Measurements from ENCODE around the gene SFTPB. TPM values are rescaled to one million over a fixed set of nuclear protein-coding genes. Genes with fewer than 3 reads are reported as not detected.
"Not testable (repeated sequence)": the region's sequence is repeated elsewhere in the genome, so short reads cannot be mapped to it uniquely, and the experiment has no call there.

Gene SFTPB
- total RNA-seq, 1 donor: not detected

DNA sequence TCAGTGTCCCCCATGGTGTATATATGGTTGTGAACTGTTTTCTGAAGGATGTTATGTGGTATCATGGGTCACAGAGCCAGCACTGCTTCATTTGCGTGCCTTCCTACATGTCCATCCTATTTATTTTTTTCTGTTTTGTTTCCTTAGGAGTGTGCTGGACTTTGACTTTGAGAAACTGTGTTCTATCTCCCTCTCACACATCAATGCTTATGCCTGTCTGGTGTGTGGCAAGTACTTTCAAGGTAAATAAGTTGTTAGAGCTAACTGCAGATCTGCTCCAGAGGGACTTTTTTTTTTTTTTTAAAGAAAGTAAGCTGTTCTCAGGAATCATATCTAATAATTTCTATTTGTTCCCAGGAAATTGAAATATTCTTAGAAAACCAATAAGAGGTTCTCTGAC, 46.7 kb downstream of the SFTPB start:
- Histone ChIP-seq H3K4me1 (ENCODE audit: insufficient read depth, low read length) (peaks cover 14% of the 10 kb centered on the region), H3K4me3 (ENCODE audit: insufficient read depth, low read length) (no peak overlapping the region), H4K20me1 (ENCODE audit: insufficient read depth, low read length) (peaks cover 10% of the 10 kb centered on the region), H3K4me2 (ENCODE audit: insufficient read depth, low read length) (no peak overlapping the region), H3K27ac (ENCODE audit: low read depth, low read length) (no peak overlapping the region), H2AFZ (ENCODE audit: low read length) (no peak overlapping the region), H3K79me2 (ENCODE audit: insufficient read depth, low read length) (peaks cover 51% of the 10 kb centered on the region), H3K36me3 (ENCODE audit: insufficient read depth, low read length) (peaks cover 67% of the 10 kb centered on the region), H3K27me3 (ENCODE audit: insufficient read depth, low read length) (no peaks in the 10 kb centered on the region), H3K9me3 (ENCODE audit: low read depth, low read length) (no peaks in the 10 kb centered on the region)
- DNase-seq (ENCODE audit: insufficient read length, low spot score, missing footprints): no peak
- TF ChIP-seq, protein P1, sequence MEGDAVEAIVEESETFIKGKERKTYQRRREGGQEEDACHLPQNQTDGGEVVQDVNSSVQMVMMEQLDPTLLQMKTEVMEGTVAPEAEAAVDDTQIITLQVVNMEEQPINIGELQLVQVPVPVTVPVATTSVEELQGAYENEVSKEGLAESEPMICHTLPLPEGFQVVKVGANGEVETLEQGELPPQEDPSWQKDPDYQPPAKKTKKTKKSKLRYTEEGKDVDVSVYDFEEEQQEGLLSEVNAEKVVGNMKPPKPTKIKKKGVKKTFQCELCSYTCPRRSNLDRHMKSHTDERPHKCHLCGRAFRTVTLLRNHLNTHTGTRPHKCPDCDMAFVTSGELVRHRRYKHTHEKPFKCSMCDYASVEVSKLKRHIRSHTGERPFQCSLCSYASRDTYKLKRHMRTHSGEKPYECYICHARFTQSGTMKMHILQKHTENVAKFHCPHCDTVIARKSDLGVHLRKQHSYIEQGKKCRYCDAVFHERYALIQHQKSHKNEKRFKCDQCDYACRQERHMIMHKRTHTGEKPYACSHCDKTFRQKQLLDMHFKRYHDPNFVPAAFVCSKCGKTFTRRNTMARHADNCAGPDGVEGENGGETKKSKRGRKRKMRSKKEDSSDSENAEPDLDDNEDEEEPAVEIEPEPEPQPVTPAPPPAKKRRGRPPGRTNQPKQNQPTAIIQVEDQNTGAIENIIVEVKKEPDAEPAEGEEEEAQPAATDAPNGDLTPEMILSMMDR (IDR thresholded peaks at IDR 0.05; ENCODE audit: extremely low read depth, low read depth, low read length): no peak

DNA sequence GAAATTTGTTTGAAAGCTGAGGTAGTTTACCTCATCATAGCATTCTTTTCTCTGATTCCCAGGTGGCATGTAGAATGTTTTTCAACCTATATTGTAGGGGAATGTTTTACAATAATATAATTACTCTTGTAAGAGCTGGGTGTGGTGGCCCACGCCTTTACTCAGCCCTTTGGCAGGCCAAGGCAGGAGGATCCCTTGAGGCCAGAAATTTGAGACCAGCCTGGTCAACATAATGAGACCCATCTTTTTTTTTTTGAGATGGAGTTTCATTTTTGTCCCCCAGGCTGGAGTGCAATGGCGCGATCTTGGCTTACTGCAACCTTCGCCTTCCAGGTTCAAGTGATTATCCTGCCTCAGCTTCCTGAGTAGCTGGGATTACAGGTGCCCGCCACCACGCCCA, 48.4 kb downstream of the SFTPB start:
- Histone ChIP-seq H2AFZ (ENCODE audit: low read length) (no peak overlapping the region), H3K36me3 (ENCODE audit: insufficient read depth, low read length) (peaks cover 51% of the 10 kb centered on the region), H3K4me2 (ENCODE audit: insufficient read depth, low read length) (no peak overlapping the region), H3K4me3 (ENCODE audit: insufficient read depth, low read length) (no peak overlapping the region), H3K9me3 (ENCODE audit: low read depth, low read length) (no peaks in the 10 kb centered on the region), H3K79me2 (ENCODE audit: insufficient read depth, low read length) (peaks cover 54% of the 10 kb centered on the region), H3K4me1 (ENCODE audit: insufficient read depth, low read length) (peaks cover 14% of the 10 kb centered on the region), H3K27ac (ENCODE audit: low read depth, low read length) (no peak overlapping the region), H4K20me1 (ENCODE audit: insufficient read depth, low read length) (peaks cover 10% of the 10 kb centered on the region), H3K27me3 (ENCODE audit: insufficient read depth, low read length) (no peaks in the 10 kb centered on the region)
- DNase-seq (ENCODE audit: insufficient read length, low spot score, missing footprints): no peak
- TF ChIP-seq, protein P1 (IDR thresholded peaks at IDR 0.05; ENCODE audit: extremely low read depth, low read depth, low read length): no peak

DNA sequence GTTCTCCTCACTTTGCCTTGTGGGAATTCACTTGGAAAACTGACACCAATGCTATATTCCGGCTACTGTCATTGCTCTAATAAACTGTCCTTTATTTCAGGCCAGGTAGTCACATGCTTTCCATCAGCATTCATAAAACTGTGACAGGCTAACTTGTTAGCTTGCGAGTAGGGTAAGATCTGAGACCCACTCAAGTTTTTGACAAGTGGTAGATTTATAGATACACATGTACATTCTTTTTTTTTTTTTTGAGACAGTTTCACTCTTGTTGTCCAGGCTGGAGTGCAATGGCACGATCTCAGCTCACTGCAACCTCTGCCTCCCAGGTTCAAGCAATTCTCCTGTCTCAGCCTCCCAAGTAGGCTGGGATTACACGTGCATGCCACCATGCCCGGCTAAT, 50.3 kb downstream of the SFTPB start:
- Histone ChIP-seq H3K4me1 (ENCODE audit: insufficient read depth, low read length) (peaks cover 14% of the 10 kb centered on the region), H3K79me2 (ENCODE audit: insufficient read depth, low read length) (peaks cover 50% of the 10 kb centered on the region), H3K4me3 (ENCODE audit: insufficient read depth, low read length) (peak overlapping the region; percentile 92), H3K4me2 (ENCODE audit: insufficient read depth, low read length) (peak overlapping the region; percentile 82), H3K36me3 (ENCODE audit: insufficient read depth, low read length) (peaks cover 33% of the 10 kb centered on the region), H3K27ac (ENCODE audit: low read depth, low read length) (peak overlapping the region; percentile 15)
- not testable (repeated sequence) for H2AFZ ChIP-seq (ENCODE audit: low read length); DNase-seq (ENCODE audit: insufficient read length, low spot score, missing footprints); H4K20me1 ChIP-seq (ENCODE audit: insufficient read depth, low read length); H3K27me3 ChIP-seq (ENCODE audit: insufficient read depth, low read length); H3K9me3 ChIP-seq (ENCODE audit: low read depth, low read length)

DNA sequence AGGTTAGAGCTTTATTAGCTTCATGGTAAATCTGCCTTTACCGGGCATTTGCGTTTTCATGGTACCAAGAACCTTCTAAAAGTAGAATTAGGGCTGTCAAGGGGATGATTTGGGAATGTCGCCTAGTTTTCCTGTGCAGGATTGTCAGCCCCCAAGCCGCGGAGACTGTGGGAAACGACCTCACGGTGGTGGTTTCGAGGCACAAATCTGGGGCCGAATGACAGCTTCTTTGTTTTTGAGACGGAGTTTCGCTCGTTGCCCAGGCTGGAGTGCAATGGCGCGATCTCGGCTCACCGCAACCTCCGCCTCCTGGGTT, 52.6 kb downstream of the SFTPB start:
- no peak for DNase-seq (ENCODE audit: insufficient read length, low spot score, missing footprints)
- H2AFZ ChIP-seq (ENCODE audit: low read length): no peak overlapping the region
- peaks cover 20% of the 10 kb centered on the region for H3K4me1 ChIP-seq (ENCODE audit: insufficient read depth, low read length)

DNA sequence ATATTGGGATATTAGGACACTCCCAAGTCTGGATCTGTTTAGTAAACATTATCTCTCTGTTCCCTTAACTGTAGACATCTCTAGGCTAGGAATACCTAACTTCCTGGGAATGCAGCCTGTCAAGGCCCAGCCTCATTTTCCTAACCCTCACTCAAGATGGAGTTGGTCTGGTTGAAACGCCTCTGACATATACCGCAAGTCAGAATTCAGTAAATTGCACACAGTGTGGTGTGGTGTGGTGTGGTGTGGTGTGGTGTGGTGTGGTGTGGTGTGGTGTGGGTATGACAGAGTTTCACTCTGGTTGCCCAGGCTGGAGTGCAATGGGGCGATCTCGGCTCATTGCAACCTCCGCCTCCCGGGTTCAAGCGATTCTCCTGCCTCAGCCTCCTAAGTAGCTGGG, 53.2 kb downstream of the SFTPB start:
- not testable (repeated sequence) for DNase-seq (ENCODE audit: insufficient read length, low spot score, missing footprints); H2AFZ ChIP-seq (ENCODE audit: low read length); H3K9me3 ChIP-seq (ENCODE audit: low read depth, low read length); H3K4me3 ChIP-seq (ENCODE audit: insufficient read depth, low read length); H3K27me3 ChIP-seq (ENCODE audit: insufficient read depth, low read length); H3K4me2 ChIP-seq (ENCODE audit: insufficient read depth, low read length); H3K27ac ChIP-seq (ENCODE audit: low read depth, low read length)
- peaks cover 24% of the 10 kb centered on the region for H3K4me1 ChIP-seq (ENCODE audit: insufficient read depth, low read length)
- H3K36me3 ChIP-seq (ENCODE audit: insufficient read depth, low read length): peaks cover 13% of the 10 kb centered on the region
- peaks cover 14% of the 10 kb centered on the region for H4K20me1 ChIP-seq (ENCODE audit: insufficient read depth, low read length)
- peaks cover 56% of the 10 kb centered on the region for H3K79me2 ChIP-seq (ENCODE audit: insufficient read depth, low read length)

More for the DNA sequence above, 52.6 kb downstream of the SFTPB start:
- H3K4me2 ChIP-seq (ENCODE audit: insufficient read depth, low read length): no peak overlapping the region
- H3K4me3 ChIP-seq (ENCODE audit: insufficient read depth, low read length): no peak overlapping the region
- TF ChIP-seq, protein P1 (IDR thresholded peaks at IDR 0.05; ENCODE audit: extremely low read depth, low read depth, low read length): no peak
- H4K20me1 ChIP-seq (ENCODE audit: insufficient read depth, low read length): peaks cover 11% of the 10 kb centered on the region
- peaks cover 56% of the 10 kb centered on the region for H3K79me2 ChIP-seq (ENCODE audit: insufficient read depth, low read length)
- H3K36me3 ChIP-seq (ENCODE audit: insufficient read depth, low read length): peaks cover 13% of the 10 kb centered on the region
- no peaks in the 10 kb centered on the region for H3K9me3 ChIP-seq (ENCODE audit: low read depth, low read length)
- no peak overlapping the region for H3K27ac ChIP-seq (ENCODE audit: low read depth, low read length)
- H3K27me3 ChIP-seq (ENCODE audit: insufficient read depth, low read length): no peaks in the 10 kb centered on the region
